ENCODE measurements around the gene PTGDR2.

The PTGDR2 gene

DNA sequence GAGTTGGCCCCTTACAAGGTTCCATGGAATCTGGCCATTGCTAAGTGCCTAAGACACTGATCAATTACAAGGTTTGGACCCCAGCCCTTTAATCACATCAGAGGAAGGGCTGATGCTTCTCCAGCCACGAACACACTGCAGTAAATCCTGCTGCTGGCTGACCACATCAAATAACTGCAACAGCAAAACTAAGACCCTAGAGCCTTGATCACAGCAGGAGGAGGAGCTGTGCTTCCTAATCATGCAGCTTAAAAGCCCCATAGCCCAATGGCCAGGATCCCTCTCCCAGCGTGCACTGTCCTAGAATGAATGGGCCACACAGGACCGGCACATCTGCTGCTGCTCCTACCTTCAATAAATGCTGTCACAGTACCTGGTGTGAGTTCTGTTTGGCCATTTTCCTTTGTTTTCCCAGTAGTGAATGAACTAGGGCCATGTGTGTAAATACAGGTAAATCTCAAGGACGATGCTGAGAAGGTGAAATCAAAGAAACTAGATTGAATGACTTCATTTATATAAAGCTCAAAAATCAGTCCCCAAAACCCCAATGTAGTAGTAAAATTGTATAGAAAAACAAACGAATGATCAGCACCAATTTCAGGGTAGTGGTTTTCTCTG is 24.3 kb upstream of the PTGDR2 start:
- Mint-ChIP-seq H3K9me3 (ENCODE audit: low read depth) (no peaks in the 10 kb centered on the region), H3K36me3 (no peaks in the 10 kb centered on the region), H3K4me3 (no peak overlapping the region), H3K4me1 (ENCODE audit: low read depth) (no peaks in the 10 kb centered on the region), H3K27ac (no peak overlapping the region), H3K27me3 (no peaks in the 10 kb centered on the region)

DNA sequence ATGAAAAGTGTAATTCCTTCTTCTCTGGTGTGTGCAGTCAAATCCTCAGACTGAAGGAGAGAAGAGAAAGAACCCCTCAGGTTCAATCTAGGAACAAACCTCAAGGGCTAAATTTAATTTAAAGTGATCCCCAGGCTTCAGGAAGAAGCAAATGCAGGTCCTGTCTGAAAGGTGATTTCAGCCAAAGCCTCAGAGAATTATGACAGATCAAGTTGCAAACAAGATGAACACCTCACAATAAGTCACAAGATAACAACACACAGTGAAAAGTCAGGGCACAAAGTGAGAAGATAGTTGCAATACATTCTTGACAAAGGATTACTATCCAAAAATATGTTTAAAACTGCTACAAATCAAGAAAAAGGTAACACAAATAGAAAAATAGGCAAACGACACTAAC is 23.4 kb upstream of the PTGDR2 start:
- Mint-ChIP-seq H3K36me3 (no peaks in the 10 kb centered on the region), H3K27ac (no peak overlapping the region)

GRCh38 chr11:60878245-60879101 is 22.7 kb upstream of the PTGDR2 start:
- no peaks in the 10 kb centered on the region for H3K27me3 Mint-ChIP-seq
- peaks cover 3% of the 10 kb centered on the region for H3K4me1 Mint-ChIP-seq (ENCODE audit: low read depth)
- H3K27ac Mint-ChIP-seq = no peak overlapping the region
- H3K36me3 Mint-ChIP-seq = no peaks in the 10 kb centered on the region
- H3K4me3 Mint-ChIP-seq = no peak overlapping the region
- no peaks in the 10 kb centered on the region for H3K9me3 Mint-ChIP-seq (ENCODE audit: low read depth)

More for the DNA sequence above, 23.4 kb upstream of the PTGDR2 start:
- Mint-ChIP-seq H3K4me1 (ENCODE audit: low read depth) (no peaks in the 10 kb centered on the region), H3K27me3 (no peaks in the 10 kb centered on the region), H3K4me3 (no peak overlapping the region), H3K9me3 (ENCODE audit: low read depth) (no peaks in the 10 kb centered on the region)

DNA sequence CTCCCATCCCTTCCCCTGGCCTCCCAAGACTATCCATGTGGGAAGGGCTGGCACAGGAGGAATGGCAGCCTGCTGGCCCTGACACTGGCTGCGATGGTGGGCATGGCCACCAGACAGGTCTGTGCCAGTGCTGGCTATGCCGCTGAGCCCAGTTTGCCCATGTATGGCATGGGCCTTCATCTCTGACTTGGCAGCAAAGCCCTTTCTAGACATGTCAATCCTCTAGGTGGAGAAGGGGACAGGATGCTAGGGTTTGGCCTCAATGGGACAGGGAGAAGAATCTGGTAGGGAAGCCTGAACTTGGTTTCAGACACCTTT is 20.4 kb upstream of the PTGDR2 start:
- Mint-ChIP-seq H3K27me3 (no peaks in the 10 kb centered on the region), H3K27ac (no peak overlapping the region), H3K4me3 (no peak overlapping the region), H3K4me1 (ENCODE audit: low read depth) (peaks cover 23% of the 10 kb centered on the region), H3K36me3 (no peaks in the 10 kb centered on the region), H3K9me3 (ENCODE audit: low read depth) (no peaks in the 10 kb centered on the region)

DNA sequence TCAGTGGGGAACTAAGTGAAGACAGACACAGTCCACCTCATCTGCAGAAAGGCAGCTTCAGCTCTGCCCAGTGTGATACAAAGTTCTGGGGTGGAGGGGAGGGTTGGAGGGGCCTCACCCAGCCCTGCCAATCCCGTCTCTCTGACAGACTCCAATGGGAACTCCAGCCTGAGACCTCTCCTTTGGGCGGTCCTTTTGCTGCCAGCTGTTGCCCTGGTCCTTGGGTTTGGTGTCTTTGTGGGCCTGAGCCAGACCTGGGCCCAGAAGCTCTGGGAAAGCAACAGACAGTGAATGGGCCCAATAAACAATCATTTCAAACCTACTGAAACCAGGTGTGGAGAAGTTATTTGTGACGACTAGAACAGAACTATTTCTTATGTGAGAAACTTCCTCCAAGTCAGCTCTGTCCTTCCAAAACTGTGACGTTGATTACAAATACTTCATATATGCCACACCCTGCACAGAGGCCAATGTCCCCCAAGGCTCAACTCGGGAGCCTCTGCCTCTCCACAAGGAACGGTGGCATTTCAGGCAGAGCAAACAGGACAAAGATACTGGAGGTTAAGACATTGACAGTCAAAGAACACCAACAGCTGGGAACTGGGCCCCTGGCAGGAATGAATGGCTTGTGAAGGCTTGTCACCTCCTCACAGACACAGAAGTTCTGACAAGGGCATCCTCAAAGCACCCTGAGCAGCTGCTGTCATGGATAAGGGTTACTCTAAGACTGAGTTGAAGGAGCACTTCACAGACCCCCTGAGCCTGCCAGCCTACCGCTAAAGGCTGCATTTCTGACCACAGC is 19.8 kb upstream of the PTGDR2 start:
- Mint-ChIP-seq H3K36me3 (no peaks in the 10 kb centered on the region), H3K27ac (no peak overlapping the region), H3K27me3 (no peaks in the 10 kb centered on the region), H3K4me3 (no peak overlapping the region), H3K9me3 (ENCODE audit: low read depth) (no peaks in the 10 kb centered on the region), H3K4me1 (ENCODE audit: low read depth) (peaks cover 28% of the 10 kb centered on the region)

- Mint-ChIP-seq H3K27ac (no peak overlapping the region), H3K36me3 (no peaks in the 10 kb centered on the region), H3K4me1 (ENCODE audit: low read depth) (peaks cover 36% of the 10 kb centered on the region), H3K27me3 (no peaks in the 10 kb centered on the region), H3K4me3 (no peak overlapping the region), H3K9me3 (ENCODE audit: low read depth) (no peaks in the 10 kb centered on the region)
Measured at GRCh38 chr11:60874421-60875365, 18.9 kb upstream of the PTGDR2 start.

GRCh38 chr11:60873533-60873932 is 17.8 kb upstream of the PTGDR2 start:
- no peaks in the 10 kb centered on the region for H3K9me3 Mint-ChIP-seq (ENCODE audit: low read depth)
- no peaks in the 10 kb centered on the region for H3K27me3 Mint-ChIP-seq
- no peak overlapping the region for H3K4me3 Mint-ChIP-seq
- H3K36me3 Mint-ChIP-seq = no peaks in the 10 kb centered on the region
- H3K27ac Mint-ChIP-seq = no peak overlapping the region
- peaks cover 45% of the 10 kb centered on the region for H3K4me1 Mint-ChIP-seq (ENCODE audit: low read depth)

- Mint-ChIP-seq H3K36me3 (no peaks in the 10 kb centered on the region), H3K9me3 (ENCODE audit: low read depth) (no peaks in the 10 kb centered on the region), H3K27me3 (no peaks in the 10 kb centered on the region), H3K27ac (peak overlapping the region; percentile 72), H3K4me3 (no peak overlapping the region), H3K4me1 (ENCODE audit: low read depth) (peaks cover 48% of the 10 kb centered on the region)
Measured at GRCh38 chr11:60872961-60873524, 17.3 kb upstream of the PTGDR2 start.

GRCh38 chr11:60872124-60872960 is 16.6 kb upstream of the PTGDR2 start:
- Mint-ChIP-seq H3K36me3 (no peaks in the 10 kb centered on the region), H3K9me3 (ENCODE audit: low read depth) (no peaks in the 10 kb centered on the region), H3K4me3 (no peak overlapping the region), H3K4me1 (ENCODE audit: low read depth) (peaks cover 48% of the 10 kb centered on the region), H3K27me3 (no peaks in the 10 kb centered on the region), H3K27ac (peak overlapping the region; percentile 22)

- Mint-ChIP-seq H3K9me3 (ENCODE audit: low read depth) (no peaks in the 10 kb centered on the region), H3K4me3 (no peak overlapping the region), H3K27me3 (no peaks in the 10 kb centered on the region), H3K4me1 (ENCODE audit: low read depth) (peaks cover 50% of the 10 kb centered on the region), H3K27ac (peak overlapping the region; percentile 22), H3K36me3 (no peaks in the 10 kb centered on the region)
Measured at GRCh38 chr11:60871378-60872061, 15.8 kb upstream of the PTGDR2 start.

DNA sequence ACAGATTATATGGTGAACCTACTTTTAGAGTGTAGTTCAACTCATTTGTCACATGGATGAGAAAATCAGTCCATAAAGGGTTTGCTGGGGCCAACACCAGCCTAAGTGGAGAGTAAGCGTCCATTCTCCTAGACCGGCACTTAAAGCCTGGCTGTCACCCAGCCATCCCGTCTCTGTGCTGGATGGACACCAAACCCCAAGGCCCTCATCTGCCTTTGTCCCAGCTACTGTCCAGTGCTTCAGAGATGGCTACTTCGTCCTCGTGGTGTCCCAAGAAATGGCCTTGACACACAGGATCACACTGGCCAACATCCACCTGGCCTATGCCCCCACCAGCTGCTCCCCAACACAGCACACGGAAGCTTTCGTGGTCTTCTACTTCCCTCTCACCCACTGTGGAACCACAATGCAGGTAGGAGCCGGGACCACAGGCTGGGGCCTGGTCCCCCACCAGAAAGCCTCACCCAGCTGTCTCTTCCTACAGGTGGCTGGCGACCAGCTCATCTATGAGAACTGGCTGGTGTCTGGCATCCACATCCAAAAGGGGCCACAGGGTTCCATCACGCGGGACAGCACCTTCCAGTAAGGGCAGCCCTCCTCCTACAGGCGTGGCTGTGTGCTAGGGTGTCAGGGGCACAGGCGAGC is 15.1 kb upstream of the PTGDR2 start:
- Mint-ChIP-seq H3K4me3 (no peak overlapping the region), H3K4me1 (ENCODE audit: low read depth) (peaks cover 50% of the 10 kb centered on the region), H3K9me3 (ENCODE audit: low read depth) (no peaks in the 10 kb centered on the region), H3K27me3 (no peaks in the 10 kb centered on the region), H3K27ac (no peak overlapping the region), H3K36me3 (no peaks in the 10 kb centered on the region)

- H3K36me3 Mint-ChIP-seq = no peaks in the 10 kb centered on the region
- no peak overlapping the region for H3K27ac Mint-ChIP-seq
- H3K4me1 Mint-ChIP-seq (ENCODE audit: low read depth) = peaks cover 51% of the 10 kb centered on the region
- no peaks in the 10 kb centered on the region for H3K27me3 Mint-ChIP-seq
- H3K4me3 Mint-ChIP-seq = no peak overlapping the region
- H3K9me3 Mint-ChIP-seq (ENCODE audit: low read depth) = no peaks in the 10 kb centered on the region
Measured at GRCh38 chr11:60870276-60870675, 14.5 kb upstream of the PTGDR2 start.

DNA sequence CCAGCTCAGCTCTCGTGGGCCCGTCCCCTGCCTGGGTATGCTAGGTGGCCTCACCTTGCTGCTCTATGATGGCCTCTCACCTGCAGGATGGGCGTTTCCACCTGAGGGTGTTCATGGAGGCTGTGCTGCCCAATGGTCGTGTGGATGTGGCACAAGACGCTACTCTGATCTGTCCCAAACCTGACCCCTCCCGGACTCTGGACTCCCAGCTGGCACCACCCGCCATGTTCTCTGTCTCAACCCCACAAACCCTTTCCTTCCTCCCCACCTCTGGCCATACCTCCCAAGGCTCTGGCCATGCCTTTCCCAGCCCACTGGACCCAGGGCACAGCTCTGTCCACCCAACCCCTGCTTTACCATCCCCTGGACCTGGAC is 13.7 kb upstream of the PTGDR2 start:
- Mint-ChIP-seq H3K4me1 (ENCODE audit: low read depth) (peaks cover 53% of the 10 kb centered on the region), H3K9me3 (ENCODE audit: low read depth) (no peaks in the 10 kb centered on the region), H3K36me3 (no peaks in the 10 kb centered on the region), H3K27ac (no peak overlapping the region), H3K27me3 (no peaks in the 10 kb centered on the region), H3K4me3 (no peak overlapping the region)
